ENCODE results near the gene MYOG. TPM values are rescaled to one million over a fixed set of nuclear protein-coding genes. Genes with fewer than 3 reads are reported as not detected.

Gene MYOG
- total and polyA plus RNA-seq, 11 donors = not detected

GRCh38 chr1:203040513-203041275 lies 45.1 kb downstream of the MYOG start:
- TF ChIP-seq CTCF (IDR thresholded peaks at IDR 0.05) = no peak
- no peak for TF ChIP-seq POLR2A (IDR thresholded peaks at IDR 0.05)
- 28 to 43% (median 36%) methylated on average over 5 of the region's 5 CpGs for WGBS, 4 donors
- Histone ChIP-seq H3K9me3 (no peaks in the 10 kb centered on the region), H3K27ac (peak overlapping the region in 6 of 12 donors; percentile 9 to 67 (median 48)), H3K4me1 (peaks cover 0 to 64% (median 34%) of the 10 kb centered on the region in 12 donors), H3K36me3 (peaks cover 0 to 10% (median 0%) of the 10 kb centered on the region in 9 donors), H3K4me3 (no peak overlapping the region), H3K27me3 (peaks cover 0 to 5% (median 0%) of the 10 kb centered on the region in 9 donors)
- ATAC-seq = no peak
- intact Hi-C loops (cut with DNase I) = loop anchor here in 6 of 10 donors (1.0 to 10.0 kb wide), 7 partner anchors 42 to 304 kb away; partner anchors contain the start of gene ADORA1 (in 3 of the 6)
- no peak for DNase-seq

GRCh38 chr1:203039609-203040512 lies 46.0 kb downstream of the MYOG start:
- Histone ChIP-seq H3K27me3 (peaks cover 0 to 5% (median 0%) of the 10 kb centered on the region in 9 donors), H3K9me3 (no peaks in the 10 kb centered on the region), H3K4me3 (no peak overlapping the region), H3K36me3 (peaks cover 0 to 10% (median 0%) of the 10 kb centered on the region in 9 donors), H3K4me1 (peaks cover 0 to 72% (median 34%) of the 10 kb centered on the region in 12 donors), H3K27ac (peak overlapping the region in 6 of 12 donors; percentile 9 to 67 (median 59))
- WGBS, 4 donors = 27 to 40% (median 30%) methylated on average over 10 to 11 of the region's 11 CpGs
- intact Hi-C loops (cut with DNase I) = loop anchor here (1.0 to 10.0 kb wide), 15 partner anchors 42 to 305 kb away; partner anchors contain the start of gene ADORA1 (in 9 of the 10)
- ATAC-seq (peak in 3 of 4 donors; percentile 5 to 34 (median 31)), DNase-seq (peak in 3 of 5 donors; percentile 28 to 53 (median 33))
- TF ChIP-seq POLR2A (IDR thresholded peaks at IDR 0.05) = no peak
- TF ChIP-seq CTCF (IDR thresholded peaks at IDR 0.05) = peak in 11 of 12 donors; percentile 8 to 56 (median 36)

GRCh38 chr1:203038891-203039608 lies 46.8 kb downstream of the MYOG start:
- H3K27me3 ChIP-seq = peaks cover 0 to 5% (median 0%) of the 10 kb centered on the region in 9 donors
- peaks cover 0 to 73% (median 34%) of the 10 kb centered on the region in 12 donors for H3K4me1 ChIP-seq
- no peaks in the 10 kb centered on the region for H3K9me3 ChIP-seq
- peak overlapping the region in 10 of 12 donors; percentile 63 to 90 (median 80) for H3K27ac ChIP-seq
- DNase-seq (peak; percentile 75 to 82 (median 80)), ATAC-seq (peak; percentile 70 to 82 (median 79))
- intact Hi-C loops (cut with DNase I) = loop anchor here (1.0 to 10.0 kb wide), 12 partner anchors 88 to 306 kb away; partner anchors contain the start of gene ADORA1 (in 6 of the 10)
- H3K4me3 ChIP-seq = no peak overlapping the region
- 52 to 56% (median 54%) methylated on average over 21 to 22 of the region's 22 CpGs for WGBS, 4 donors
- TF ChIP-seq CTCF (IDR thresholded peaks at IDR 0.05) = peak; percentile 86 to 96 (median 92)
- TF ChIP-seq POLR2A (IDR thresholded peaks at IDR 0.05) = no peak
- H3K36me3 ChIP-seq = peaks cover 0 to 3% (median 0%) of the 10 kb centered on the region in 9 donors

Measured in heart left ventricle (tissue), 16 donors.